HCT116 (cell line): ENCODE measurements around the gene TACC3. TPM values are rescaled to one million over a fixed set of nuclear protein-coding genes. Genes with fewer than 3 reads are reported as not detected.

Source experiments
- ATAC-seq: fragments of 200-7000 bp; cut with Tn5 transposase; 2 replicates; pipeline ENCODE4 v1.9.1; 2020; ENCODE audit warnings: mild to moderate bottlenecking, moderate library complexity
- BruUV-seq: library from RNA; stranded (reverse); fragments of 400-500 nt; replicated peaks from 2 replicates; lab custom pipeline; 2021; lab: Mats Ljungman, UMichigan
- CTCF ChIA-PET: fragments of 300-600 bp; sonication (Branson Sonifier 250); formaldehyde crosslinking; loops from one replicate; lab custom pipeline; 2021; ENCODE audit warnings: antibody characterized with exemption; lab: Charles Lee
- POLR2A ChIA-PET: fragments of 300-600, 350-600 bp; sonication (Branson Sonifier 250); formaldehyde crosslinking; loops from one replicate; lab custom pipeline; 2021; ENCODE audit warnings: antibody characterized with exemption; lab: Charles Lee
- RAD21 ChIA-PET, 2 experiments: fragments of 300-600 bp; sonication (Branson Sonifier 250); formaldehyde crosslinking; loops; one replicate each; lab custom pipeline; 2023; ENCODE audit warnings: low total read pairs in 2 of 2; ENCODE audit not compliant: uncharacterized antibody in 2 of 2, unreplicated experiment in 2 of 2, low non-redundant PET in 1 of 2; lab: Charles Lee
- DNase-seq: peaks from one replicate; pipeline ENCODE4 v3.0.0-alpha.2; 2010; ENCODE audit warnings: low read depth, low spot score
- H2AFZ ChIP-seq: fragments of 200-600 bp; shearing (Covaris generic), sonication (generic); 2 replicates; pipeline ENCODE4 v1.6.1; 2017; ENCODE audit warnings: low read depth, mixed run types, mixed read lengths, antibody characterized with exemption, low read length; ENCODE audit not compliant: poor library complexity, severe bottlenecking
- H3K27ac ChIP-seq: 2 replicates; pipeline ENCODE4 v1.5.1; 2012; ENCODE audit warnings: low read depth, low read length
- H3K27me3 ChIP-seq: fragments of 200-600 bp; sonication (generic); 2 replicates; pipeline ENCODE4 v1.6.1; 2016; ENCODE audit warnings: mixed run types, low read length, mixed read lengths; ENCODE audit not compliant: insufficient read depth
- H3K36me3 ChIP-seq, 2 experiments: fragments of 200-500 bp in 1 of 2; fragments of 200-600 bp in 1 of 2; sonication (Bioruptor generic) in 1 of 2; sonication (generic) in 1 of 2; 2 replicates each; pipeline versions ENCODE4 v1.5.1 to v1.6.1; 2014 to 2016; ENCODE audit warnings: low read length in 2 of 2, inconsistent platforms in 1 of 2, mixed read lengths in 1 of 2, mixed run types in 1 of 2; ENCODE audit not compliant: insufficient read depth in 2 of 2, control insufficient read depth in 1 of 2
- H3K4me1 ChIP-seq, 2 experiments: fragments of 200-600 bp in 1 of 2; sonication (generic) in 1 of 2; 2 replicates each; pipeline versions ENCODE4 v1.5.1 to v1.6.1; 2012 to 2017; ENCODE audit warnings: low read length in 2 of 2, inconsistent platforms in 1 of 2, mild to moderate bottlenecking in 1 of 2, mixed read lengths in 1 of 2, mixed run types in 1 of 2, moderate library complexity in 1 of 2; ENCODE audit not compliant: insufficient read depth in 2 of 2, control insufficient read depth in 1 of 2
- H3K4me2 ChIP-seq: fragments of 200-600 bp; sonication (generic); 2 replicates; pipeline ENCODE4 v1.6.1; 2017; ENCODE audit warnings: mixed run types, low read length, mixed read lengths
- H3K4me3 ChIP-seq, 2 experiments: fragments of 200-600 bp in 1 of 2; sonication (generic) in 1 of 2; replicated peaks in 1 of 2; 2 replicates each; pipeline ENCODE4 v1.5.1; 2011 to 2016; ENCODE audit warnings: low read length in 2 of 2, control low read depth in 1 of 2, low read depth in 1 of 2, mild to moderate bottlenecking in 1 of 2, mixed read lengths in 1 of 2, mixed run types in 1 of 2
- H3K79me2 ChIP-seq: fragments of 200-600 bp; sonication (generic); 2 replicates; pipeline ENCODE4 v1.6.1; 2017; ENCODE audit warnings: mild to moderate bottlenecking, mixed run types, low read length, moderate library complexity, mixed read lengths; ENCODE audit not compliant: insufficient read depth
- H3K9ac ChIP-seq: fragments of 200-600 bp; sonication (generic); 2 replicates; pipeline ENCODE4 v1.6.1; 2016; ENCODE audit warnings: low read length, mixed read lengths
- H3K9me2 ChIP-seq: fragments of 200-600 bp; sonication (generic), shearing (Covaris generic); 2 replicates; pipeline ENCODE4 v1.6.1; 2017; ENCODE audit warnings: mixed run types, mild to moderate bottlenecking, moderate library complexity; ENCODE audit not compliant: insufficient read depth
- H3K9me3 ChIP-seq, 2 experiments: fragments of 200-500 bp in 1 of 2; fragments of 200-600 bp in 1 of 2; sonication (Bioruptor generic) in 1 of 2; sonication (generic) in 1 of 2; 2 replicates each; pipeline ENCODE4 v1.6.1; 2014 to 2017; ENCODE audit warnings: low read length in 2 of 2, mixed read lengths in 2 of 2, inconsistent platforms in 1 of 2, low read depth in 1 of 2, mild to moderate bottlenecking in 1 of 2, mixed run types in 1 of 2, moderate library complexity in 1 of 2; ENCODE audit not compliant: control insufficient read depth in 1 of 2, insufficient read depth in 1 of 2
- H4K20me1 ChIP-seq: fragments of 200-600 bp; sonication (generic), shearing (Covaris generic); 2 replicates; pipeline ENCODE4 v1.6.1; 2017; ENCODE audit warnings: mixed run types, mild to moderate bottlenecking, moderate library complexity; ENCODE audit not compliant: insufficient read depth
- EZH2 ChIP-seq: fragments of 200-600 bp; sonication (generic); IDR thresholded peaks from 2 replicates; pipeline ENCODE4 v1.6.1; 2017; ENCODE audit warnings: antibody characterized with exemption, mixed run types
- POLR2AphosphoS5 ChIP-seq: IDR thresholded peaks from 2 replicates; pipeline ENCODE4 v1.6.1; 2011; ENCODE audit warnings: mild to moderate bottlenecking, low read depth, low read length, moderate library complexity
- SIN3A ChIP-seq: IDR thresholded peaks from 2 replicates; pipeline ENCODE4 v1.6.1; 2012; ENCODE audit warnings: low read depth
- ZFX ChIP-seq: fragments of 450-650 bp; IDR thresholded peaks from 2 replicates; pipeline ENCODE4 v1.6.1; 2017
- intact Hi-C: fragments of 100-400 bp; cut with micrococcal nuclease; formaldehyde crosslinking; loops from 2 replicates; pipeline ENCODE4 v1.10.0; 2022
- total RNA-seq: library from RNA; stranded (reverse); gene quantifications from one replicate; pipeline ENCODE4 v1.2.1, GENCODE V29; 2021; ENCODE audit not compliant: unreplicated experiment
- TF ChIP-seq, protein P1 (sequence below), 3 experiments: fragments of 200-600 bp in 1 of 3; sonication (generic) in 1 of 3; IDR thresholded peaks in 2 of 3; conservative IDR thresholded peaks in 1 of 3; 2 replicates each; pipeline ENCODE4 v1.5.1; 2012 to 2017; ENCODE audit warnings: low read depth in 2 of 3, low read length in 2 of 3, antibody characterized with exemption in 1 of 3, borderline replicate concordance in 1 of 3, control low read depth in 1 of 3, mild to moderate bottlenecking in 1 of 3, mixed read lengths in 1 of 3, mixed run types in 1 of 3, moderate library complexity in 1 of 3; ENCODE audit not compliant: insufficient read depth in 1 of 3

TACC3 gene
- total RNA-seq, 1 experiment from 2014 or later, result 106 TPM

DNA sequence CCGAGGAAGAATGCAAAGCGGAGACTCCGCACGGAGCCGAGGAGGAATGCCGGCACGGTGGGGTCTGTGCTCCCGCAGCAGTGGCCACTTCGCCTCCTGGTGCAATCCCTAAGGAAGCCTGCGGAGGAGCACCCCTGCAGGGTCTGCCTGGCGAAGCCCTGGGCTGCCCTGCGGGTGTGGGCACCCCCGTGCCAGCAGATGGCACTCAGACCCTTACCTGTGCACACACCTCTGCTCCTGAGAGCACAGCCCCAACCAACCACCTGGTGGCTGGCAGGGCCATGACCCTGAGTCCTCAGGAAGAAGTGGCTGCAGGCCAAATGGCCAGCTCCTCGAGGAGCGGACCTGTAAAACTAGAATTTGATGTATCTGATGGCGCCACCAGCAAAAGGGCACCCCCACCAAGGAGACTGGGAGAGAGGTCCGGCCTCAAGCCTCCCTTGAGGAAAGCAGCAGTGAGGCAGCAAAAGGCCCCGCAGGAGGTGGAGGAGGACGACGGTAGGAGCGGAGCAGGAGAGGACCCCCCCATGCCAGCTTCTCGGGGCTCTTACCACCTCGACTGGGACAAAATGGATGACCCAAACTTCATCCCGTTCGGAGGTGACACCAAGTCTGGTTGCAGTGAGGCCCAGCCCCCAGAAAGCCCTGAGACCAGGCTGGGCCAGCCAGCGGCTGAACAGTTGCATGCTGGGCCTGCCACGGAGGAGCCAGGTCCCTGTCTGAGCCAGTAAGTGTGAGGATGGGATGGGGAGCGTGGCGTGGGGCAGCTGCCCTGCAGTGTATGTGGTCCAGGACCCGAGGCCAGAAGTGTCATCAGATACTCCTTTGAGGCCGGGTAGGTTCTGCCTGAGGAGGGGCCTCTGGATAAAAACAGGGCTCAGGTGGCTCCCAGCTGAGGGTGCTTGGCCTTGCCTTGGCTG is 7.0 kb downstream of the TACC3 start:
- no peaks in the 10 kb centered on the region for H3K27me3 ChIP-seq
- H3K9me2 ChIP-seq, result no peaks in the 10 kb centered on the region
- no peaks in the 10 kb centered on the region for H3K9me3 ChIP-seq
- ChIA-PET CTCF (interaction anchor here (1.8 kb wide), 1 partner anchor 35 kb away, joined by 17 read pairs; no protein-coding TSS in a partner anchor), RAD21 (no interaction called here), POLR2A (no interaction called here)
- TF ChIP-seq SIN3A (no peak), POLR2AphosphoS5 (no peak), ZFX (no peak), EZH2 (no peak)
- TF ChIP-seq, protein P1, sequence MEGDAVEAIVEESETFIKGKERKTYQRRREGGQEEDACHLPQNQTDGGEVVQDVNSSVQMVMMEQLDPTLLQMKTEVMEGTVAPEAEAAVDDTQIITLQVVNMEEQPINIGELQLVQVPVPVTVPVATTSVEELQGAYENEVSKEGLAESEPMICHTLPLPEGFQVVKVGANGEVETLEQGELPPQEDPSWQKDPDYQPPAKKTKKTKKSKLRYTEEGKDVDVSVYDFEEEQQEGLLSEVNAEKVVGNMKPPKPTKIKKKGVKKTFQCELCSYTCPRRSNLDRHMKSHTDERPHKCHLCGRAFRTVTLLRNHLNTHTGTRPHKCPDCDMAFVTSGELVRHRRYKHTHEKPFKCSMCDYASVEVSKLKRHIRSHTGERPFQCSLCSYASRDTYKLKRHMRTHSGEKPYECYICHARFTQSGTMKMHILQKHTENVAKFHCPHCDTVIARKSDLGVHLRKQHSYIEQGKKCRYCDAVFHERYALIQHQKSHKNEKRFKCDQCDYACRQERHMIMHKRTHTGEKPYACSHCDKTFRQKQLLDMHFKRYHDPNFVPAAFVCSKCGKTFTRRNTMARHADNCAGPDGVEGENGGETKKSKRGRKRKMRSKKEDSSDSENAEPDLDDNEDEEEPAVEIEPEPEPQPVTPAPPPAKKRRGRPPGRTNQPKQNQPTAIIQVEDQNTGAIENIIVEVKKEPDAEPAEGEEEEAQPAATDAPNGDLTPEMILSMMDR (IDR thresholded peaks at IDR 0.05 in 2 of 3, conservative IDR thresholded peaks at IDR 0.05 in 1 of 3; ENCODE audit: borderline replicate concordance in 1 of 3, insufficient read depth in 1 of 3, low read depth in 2 of 3, low read length in 2 of 3), result peak in 1 of 3 experiments; percentile 22; a peak in 1 of 6 replicates
- H3K9ac ChIP-seq, result no peak overlapping the region
- no peaks in the 10 kb centered on the region for H4K20me1 ChIP-seq
- peaks cover 38 to 88% of the 10 kb centered on the region in 2 experiments for H3K36me3 ChIP-seq
- peaks cover 12 to 27% of the 10 kb centered on the region in 2 experiments for H3K4me1 ChIP-seq
- H3K4me3 ChIP-seq, result no peak overlapping the region
- DNase-seq, result no peak
- peak overlapping the region; percentile 74 for H3K27ac ChIP-seq
- BruUV-seq, result no TSS peak
- intact Hi-C loops, result no loop called here
- peak; percentile 37 for ATAC-seq
- H2AFZ ChIP-seq, result no peak overlapping the region
- no peak overlapping the region for H3K4me2 ChIP-seq
- H3K79me2 ChIP-seq, result peaks cover 97% of the 10 kb centered on the region
